A549 (cell line): Measurements from ENCODE around the gene TOM1L2. TPM values are rescaled to one million over a fixed set of nuclear protein-coding genes. Genes with fewer than 3 reads are reported as not detected.

Experiments used
- ATAC-seq, 2 experiments: fragments of 200-7000 bp in 1 of 2; fragments of >200 bp in 1 of 2; cut with Nextera tagmentation in 1 of 2; cut with Tn5 transposase in 1 of 2; 3 replicates each; pipeline versions ENCODE4 v1.8.0 to v1.9.1; 2018 to 2020; ENCODE audit warnings: mild to moderate bottlenecking in 1 of 2, moderate library complexity in 1 of 2
- CTCF ChIA-PET: fragments of 300-600 bp; sonication (Branson Sonifier 250); formaldehyde crosslinking; extraction: SDS; loops from one replicate; lab custom pipeline; 2021; ENCODE audit warnings: antibody characterized with exemption, inconsistent platforms; lab: Yijun Ruan, JAX
- POLR2A ChIA-PET: fragments of 350-600 bp; formaldehyde crosslinking; extraction: SDS; loops from one replicate; lab custom pipeline; 2021; ENCODE audit warnings: antibody characterized with exemption, inconsistent platforms; lab: Yijun Ruan, JAX
- DNase-seq, 2 experiments: peaks; one replicate each; pipeline versions ENCODE4 v3.0.0 to v3.0.0-alpha.2; 2011 to 2016; ENCODE audit warnings: low read depth in 1 of 2, low spot score in 1 of 2
- FAIRE-seq: peaks from 2 replicates; lab custom pipeline; 2011; peaks lifted over from hg19 to GRCh38; lab: Jason Lieb, UNC
- H3K27ac ChIP-seq, 2 experiments: fragments of >200 bp; sonication (Bioruptor Twin); formaldehyde crosslinking; 3 replicates each; pipeline ENCODE4 v1.5.1; 2016 to 2017
- H3K4me1 ChIP-seq: fragments of >200 bp; sonication (Bioruptor Twin); formaldehyde crosslinking; 3 replicates; pipeline ENCODE4 v1.6.1; 2016
- H3K4me2 ChIP-seq: fragments of >200 bp; sonication (Bioruptor Twin); formaldehyde crosslinking; 3 replicates; pipeline ENCODE4 v1.6.1; 2016
- H3K4me3 ChIP-seq: fragments of >200 bp; sonication (Bioruptor Twin); formaldehyde crosslinking; 3 replicates; pipeline ENCODE4 v1.5.1; 2016
- H3K9me3 ChIP-seq: fragments of >200 bp; sonication (Bioruptor Twin); formaldehyde crosslinking; 3 replicates; pipeline ENCODE4 v1.6.1; 2016
- BCL3 ChIP-seq: fragments of >200 bp; sonication (Bioruptor Twin); formaldehyde crosslinking; IDR thresholded peaks from 3 replicates; pipeline ENCODE4 v1.6.1; 2016
- CBX8 ChIP-seq: fragments of 200-600 bp; sonication (generic); IDR thresholded peaks from 2 replicates; pipeline ENCODE4 v1.6.1; 2016
- CHD2 ChIP-seq: fragments of 150-350 bp; IDR thresholded peaks from 2 replicates; pipeline ENCODE4 v1.6.1; 2014; ENCODE audit warnings: low read length; ENCODE audit not compliant: partially characterized antibody
- CTCF ChIP-seq: fragments of >200 bp; sonication (Bioruptor Twin); formaldehyde crosslinking; IDR thresholded peaks from 3 replicates; pipeline ENCODE4 v1.5.1; 2016
- EHMT2 ChIP-seq: fragments of 200-600 bp; sonication (generic); IDR thresholded peaks from 2 replicates; pipeline ENCODE4 v1.6.1; 2016; ENCODE audit warnings: antibody characterized with exemption, low read depth, mild to moderate bottlenecking, moderate library complexity
- FOSB ChIP-seq: fragments of 250-450 bp; sonication (Bioruptor Pico); IDR thresholded peaks from 2 replicates; pipeline ENCODE4 v1.5.0; 2020; ENCODE audit warnings: mild to moderate bottlenecking, moderate library complexity
- FOSL2 ChIP-seq, 2 experiments: fragments of 450-650 bp in 1 of 2; fragments of >200 bp in 1 of 2; sonication (Bioruptor Twin) in 1 of 2; formaldehyde crosslinking; IDR thresholded peaks; 2 replicates each; pipeline versions ENCODE4 v1.5.0 to v1.6.1; 2016 to 2020; ENCODE audit warnings: mild to moderate bottlenecking in 1 of 2, moderate library complexity in 1 of 2
- FOXS1 ChIP-seq: fragments of 250-450 bp; sonication (Bioruptor Pico); IDR thresholded peaks from 2 replicates; pipeline ENCODE4 v1.5.0; 2020; ENCODE audit warnings: mild to moderate bottlenecking, moderate library complexity
- HMGXB4 ChIP-seq: fragments of 250-450 bp; sonication (Bioruptor Pico); IDR thresholded peaks from 2 replicates; pipeline ENCODE4 v1.5.0; 2021; ENCODE audit warnings: mild to moderate bottlenecking, moderate library complexity, borderline replicate concordance
- HOXA7 ChIP-seq: fragments of 250-450 bp; sonication (Bioruptor Pico); IDR thresholded peaks from 2 replicates; pipeline ENCODE4 v1.5.0; 2020; ENCODE audit warnings: mild to moderate bottlenecking, moderate library complexity
- HOXB13 ChIP-seq: fragments of 250-450 bp; sonication (Bioruptor Pico); IDR thresholded peaks from 2 replicates; pipeline ENCODE4 v1.5.0; 2020; ENCODE audit warnings: low read depth, mild to moderate bottlenecking, moderate library complexity
- JUN ChIP-seq, 2 experiments: fragments of >200 bp; sonication (Bioruptor Twin); formaldehyde crosslinking; IDR thresholded peaks; 2 replicates in 1 of 2; 3 replicates in 1 of 2; pipeline ENCODE4 v1.6.1; 2016 to 2017
- MAX ChIP-seq: IDR thresholded peaks from 2 replicates; pipeline ENCODE4 v1.6.1; 2012
- MAZ ChIP-seq: fragments of 150-350 bp; IDR thresholded peaks from 2 replicates; pipeline ENCODE4 v1.6.1; 2014; ENCODE audit warnings: antibody characterized with exemption, low read depth, low read length, borderline replicate concordance
- MYC ChIP-seq: IDR thresholded peaks from 2 replicates; pipeline ENCODE4 v1.6.1; 2012; ENCODE audit warnings: mild to moderate bottlenecking, inconsistent platforms, low read length, improper control_type of control experiment, borderline replicate concordance
- NFE2L2 ChIP-seq: fragments of 150-350 bp; conservative IDR thresholded peaks from 2 replicates; pipeline ENCODE4 v1.6.1; 2014; ENCODE audit warnings: low read length
- PBX3 ChIP-seq: IDR thresholded peaks from 2 replicates; pipeline ENCODE4 v1.6.1; 2012
- POLR2AphosphoS2 ChIP-seq: conservative IDR thresholded peaks from 2 replicates; pipeline ENCODE4 v1.6.1; 2012; ENCODE audit warnings: low read length, improper control_type of control experiment, inconsistent platforms
- RAD21 ChIP-seq, 2 experiments: fragments of >200 bp in 1 of 2; sonication (Bioruptor Twin) in 1 of 2; formaldehyde crosslinking in 1 of 2; IDR thresholded peaks in 1 of 2; conservative IDR thresholded peaks in 1 of 2; 2 replicates in 1 of 2; 3 replicates in 1 of 2; pipeline ENCODE4 v1.6.1; 2012 to 2018; ENCODE audit warnings: inconsistent platforms in 1 of 2
- RNF2 ChIP-seq: fragments of 200-600 bp; sonication (generic); IDR thresholded peaks from 2 replicates; pipeline ENCODE4 v1.6.1; 2016; ENCODE audit warnings: low read depth, mild to moderate bottlenecking, antibody characterized with exemption, moderate library complexity, borderline replicate concordance
- SREBF2 ChIP-seq: fragments of 450-650 bp; IDR thresholded peaks from 2 replicates; pipeline ENCODE4 v1.6.1; 2014; ENCODE audit warnings: mild to moderate bottlenecking, moderate library complexity
- TFCP2L1 ChIP-seq: fragments of 250-450 bp; sonication (Bioruptor Pico); IDR thresholded peaks from 2 replicates; pipeline ENCODE4 v1.5.0; 2021; ENCODE audit warnings: mild to moderate bottlenecking
- TP53 ChIP-seq: fragments of 250-450 bp; sonication (Bioruptor Pico); IDR thresholded peaks from 2 replicates; pipeline ENCODE4 v1.5.0; 2021; ENCODE audit warnings: mild to moderate bottlenecking, moderate library complexity
- WGBS: methylation state at CpG from one replicate; pipeline ENCODE4 v1.1.6; 2017; ENCODE audit errors: missing lambda C conversion rate; 5-methylcytosine and 5-hydroxymethylcytosine counted together
- polyA plus RNA-seq, 4 experiments: library from polyadenylated mRNA; depleted of rRNA in 3 of 4; stranded (reverse); fragments of >200 nt; fragmentation: RNase III in 1 of 4; extraction: RNeasy Plus Mini Kit Qiagen cat#74134 plus additional on column Dnase treatment in 1 of 4; gene quantifications; 2 replicates in 3 of 4; 3 replicates in 1 of 4; pipeline ENCODE4 v1.2.3, GENCODE V29; 2011 to 2017

Gene TOM1L2
- polyA plus RNA-seq, 2 of the 4 experiments (the other 2 are of a cell fraction): 19.2 to 24.7 TPM

GRCh38 chr17:17816831-17817551 is 155.2 kb downstream of the TOM1L2 start:
- WGBS: 87% methylated on average over 24 of the region's 24 CpGs
- Histone ChIP-seq H3K4me2 (no peak overlapping the region), H3K9me3 (no peaks in the 10 kb centered on the region), H3K4me1 (peaks cover 76% of the 10 kb centered on the region), H3K27ac (peak overlapping the region in 1 of 2 experiments; percentile 93; a peak in 3 of 6 replicates), H3K4me3 (no peak overlapping the region)
- ATAC-seq (peak in 1 of 2 experiments; percentile 4; a peak in 1 of 6 replicates), FAIRE-seq (no peak), DNase-seq (no peak)
- POLR2A ChIA-PET: interaction anchor here (1.4 to 6.1 kb wide), 2 partner anchors 19 to 102 kb away, joined by 5 to 105 read pairs; partner anchors contain the start of gene SREBF1
- CTCF ChIA-PET: interaction anchor here (0.8 to 30.5 kb wide), 5 partner anchors 9 to 101 kb away, joined by 3 to 859 read pairs (median 57); partner anchors contain the start of gene SREBF1
- no peak for TF ChIP-seq CHD2
- no peak for TF ChIP-seq TFCP2L1 (CRISPR knock-in tag)
- no peak for TF ChIP-seq BCL3
- no peak for TF ChIP-seq FOXS1 (CRISPR knock-in tag)
- no peak for TF ChIP-seq PBX3
- TF ChIP-seq FOSL2 (IDR thresholded peaks at IDR 0.05): no peak
- no peak for TF ChIP-seq FOSL2 (CRISPR knock-in tag; IDR thresholded peaks at IDR 0.05)
- no peak for TF ChIP-seq TP53
- 0 out of 2 replicates have a peak, but pooled peaks have one; percentile 47 for TF ChIP-seq POLR2AphosphoS2
- TF ChIP-seq CTCF: 0 out of 3 replicates have a peak, but pooled peaks have one; percentile 8
- TF ChIP-seq RAD21 (conservative IDR thresholded peaks at IDR 0.05 in 1 of 2, IDR thresholded peaks at IDR 0.05 in 1 of 2): no peak; a peak in 1 of 5 replicates

- no peaks in the 10 kb centered on the region for H3K9me3 ChIP-seq
- ATAC-seq (no peak), FAIRE-seq (no peak), DNase-seq (no peak)
- ChIA-PET CTCF (interaction anchor here (0.8 to 30.5 kb wide), 5 partner anchors 8 to 102 kb away, joined by 3 to 859 read pairs (median 57); partner anchors contain the start of gene SREBF1), POLR2A (interaction anchor here (3.6 kb wide), 1 partner anchor 20 kb away, joined by 22 read pairs; the partner anchor contains the start of gene SREBF1)
- TF ChIP-seq SREBF2: no peak
- TF ChIP-seq JUN (IDR thresholded peaks at IDR 0.05): peak in 1 of 2 experiments; percentile 18; a peak in 1 of 5 replicates
- 97% methylated on average over 21 of the region's 22 CpGs for WGBS
- no peak overlapping the region for H3K4me3 ChIP-seq
- H3K4me1 ChIP-seq: peaks cover 76% of the 10 kb centered on the region
- H3K4me2 ChIP-seq: no peak overlapping the region
- H3K27ac ChIP-seq: peak overlapping the region in 1 of 2 experiments; percentile 93; a peak in 3 of 6 replicates
Measured at GRCh38 chr17:17816240-17816814, 155.9 kb downstream of the TOM1L2 start.

- Histone ChIP-seq H3K27ac (peak overlapping the region; percentile 5 to 93; a peak in 5 of 6 replicates), H3K4me2 (0 out of 3 replicates have a peak overlapping the region, but pooled peaks have one; percentile 2), H3K4me1 (peaks cover 76% of the 10 kb centered on the region), H3K4me3 (no peak overlapping the region), H3K9me3 (no peaks in the 10 kb centered on the region)
- FAIRE-seq (no peak), ATAC-seq (no peak), DNase-seq (peak in 1 of 2 experiments; percentile 40)
- ChIA-PET CTCF (interaction anchor here (1.0 to 30.5 kb wide), 8 partner anchors 9 to 134 kb away, joined by 3 to 859 read pairs (median 30); partner anchors contain the start of genes RAI1 and SREBF1), POLR2A (interaction anchor here (0.8 to 3.6 kb wide), 2 partner anchors 8 to 21 kb away, joined by 3 to 22 read pairs; partner anchors contain the start of gene SREBF1)
- 87% methylated on average over 17 of the region's 17 CpGs for WGBS
- no peak for TF ChIP-seq HOXA7 (CRISPR knock-in tag)
- no peak for TF ChIP-seq HOXB13 (CRISPR knock-in tag)
- no peak for TF ChIP-seq HMGXB4 (CRISPR knock-in tag)
- no peak for TF ChIP-seq MAX
- TF ChIP-seq CBX8: no peak
- no peak for TF ChIP-seq EHMT2
- no peak for TF ChIP-seq NFE2L2
- no peak for TF ChIP-seq MAZ
- TF ChIP-seq RNF2: no peak
- TF ChIP-seq MYC: no peak
- TF ChIP-seq FOSB (CRISPR knock-in tag): no peak
Measured at GRCh38 chr17:17815436-17816200, 156.6 kb downstream of the TOM1L2 start.
